PC-3 (cell line): ENCODE measurements around the gene NLGN1. TPM values are rescaled to one million over a fixed set of nuclear protein-coding genes. Genes with fewer than 3 reads are reported as not detected.

Source experiments
- ATAC-seq: fragments of 200-7000 bp; cut with Tn5 transposase; 2 replicates; pipeline ENCODE4 v1.9.1; 2020; ENCODE audit warnings: mild to moderate bottlenecking, moderate library complexity
- BruUV-seq: library from RNA; stranded (reverse); fragments of 400-500 nt; replicated peaks from 2 replicates; lab custom pipeline; 2021; lab: Mats Ljungman, UMichigan
- CTCF ChIA-PET: fragments of 300-600 bp; sonication (Branson Sonifier 250); formaldehyde crosslinking; loops from one replicate; lab custom pipeline; 2022; ENCODE audit warnings: antibody characterized with exemption; lab: Charles Lee
- POLR2A ChIA-PET: fragments of 300-600 bp; sonication (Branson Sonifier 250); formaldehyde crosslinking; loops from one replicate; lab custom pipeline; 2022; ENCODE audit warnings: antibody characterized with exemption; ENCODE audit not compliant: unreplicated experiment; lab: Charles Lee
- DNase-seq: peaks from one replicate; pipeline ENCODE4 v3.0.0-alpha.2; 2015
- H2AFZ ChIP-seq: fragments of 300-600 bp; sonication (generic); 2 replicates; pipeline ENCODE4 v1.6.0; 2016; ENCODE audit warnings: antibody characterized with exemption, low read length
- H3F3A ChIP-seq: fragments of 300-600 bp; sonication (generic); one replicate; pipeline ENCODE4 v1.6.0; 2017; ENCODE audit warnings: antibody characterized with exemption, low read length, control low read depth, mild to moderate bottlenecking; ENCODE audit not compliant: unreplicated experiment
- H3K27ac ChIP-seq: fragments of 300-600 bp; sonication (generic); 2 replicates; pipeline ENCODE4 v1.5.1; 2016; ENCODE audit warnings: mild to moderate bottlenecking, low read length
- H3K27me3 ChIP-seq: fragments of 300-600 bp; sonication (generic); 2 replicates; pipeline ENCODE4 v1.6.1; 2016; ENCODE audit warnings: low read length, mixed read lengths
- H3K36me3 ChIP-seq: fragments of 300-600 bp; sonication (generic); 2 replicates; pipeline ENCODE4 v1.6.1; 2016; ENCODE audit warnings: low read depth, mixed run types, low read length, mixed read lengths
- H3K4me1 ChIP-seq: fragments of 300-600 bp; sonication (generic); 2 replicates; pipeline ENCODE4 v1.5.1; 2016; ENCODE audit warnings: low read length; ENCODE audit not compliant: insufficient read depth
- H3K4me2 ChIP-seq: fragments of 300-600 bp; sonication (generic); 2 replicates; pipeline ENCODE4 v1.6.0; 2016; ENCODE audit warnings: low read length
- H3K4me3 ChIP-seq: fragments of 300-600 bp; sonication (generic); 2 replicates; pipeline ENCODE4 v1.5.1; 2016; ENCODE audit warnings: mild to moderate bottlenecking, low read length, mixed read lengths
- H3K79me2 ChIP-seq: fragments of 300-600 bp; sonication (generic); 2 replicates; pipeline ENCODE4 v1.6.1; 2017; ENCODE audit warnings: low read length, mixed read lengths
- H3K9ac ChIP-seq: fragments of 300-600 bp; sonication (generic); 2 replicates; pipeline ENCODE4 v1.6.0; 2016; ENCODE audit warnings: mild to moderate bottlenecking, low read length
- H3K9me2 ChIP-seq: fragments of 300-600 bp; sonication (generic); replicated peaks from 2 replicates; pipeline ENCODE4 v1.6.1; 2016; ENCODE audit warnings: mixed run types, low read length, mixed read lengths
- H3K9me3 ChIP-seq: fragments of 300-600 bp; sonication (generic); 2 replicates; pipeline ENCODE4 v1.6.1; 2016; ENCODE audit warnings: low read length, mixed read lengths
- H4K20me1 ChIP-seq: fragments of 300-600 bp; sonication (generic); 2 replicates; pipeline ENCODE4 v1.6.1; 2016; ENCODE audit warnings: low read length, mixed read lengths
- CTCF ChIP-seq: fragments of 300-600 bp; sonication (generic); conservative IDR thresholded peaks from 2 replicates; pipeline ENCODE4 v1.5.1; 2017; ENCODE audit warnings: antibody characterized with exemption, low read depth, mild to moderate bottlenecking, low read length
- EZH2 ChIP-seq: fragments of 300-600 bp; sonication (generic); IDR thresholded peaks from one replicate; pipeline ENCODE4 v1.6.1; 2017; ENCODE audit warnings: antibody characterized with exemption, mild to moderate bottlenecking, low read length; ENCODE audit not compliant: unreplicated experiment
- EZH2phosphoT487 ChIP-seq: fragments of 300-600 bp; sonication (generic); IDR thresholded peaks from 2 replicates; pipeline ENCODE4 v1.6.1; 2018; ENCODE audit warnings: mild to moderate bottlenecking, antibody characterized with exemption, low read length, borderline replicate concordance
- intact Hi-C: fragments of 100-400 bp; cut with micrococcal nuclease; formaldehyde crosslinking; loops from 2 replicates; pipeline ENCODE4 v1.9.0; 2023
- total RNA-seq: library from RNA; depleted of rRNA; stranded (reverse); fragments of >200 nt; gene quantifications from 2 replicates; pipeline ENCODE4 v1.2.3, GENCODE V29; 2014

NLGN1 gene
- total RNA-seq, 1 experiment from 2014 or later = 0.77 TPM

- ATAC-seq = no peak
- Histone ChIP-seq H3K27ac (no peak overlapping the region), H4K20me1 (no peaks in the 10 kb centered on the region), H3K9me3 (no peaks in the 10 kb centered on the region), H3K36me3 (no peaks in the 10 kb centered on the region), H3K27me3 (no peaks in the 10 kb centered on the region), H3K9me2 (no peaks in the 10 kb centered on the region), H3K79me2 (no peaks in the 10 kb centered on the region), H3K9ac (no peak overlapping the region), H3K4me2 (no peak overlapping the region), H2AFZ (no peak overlapping the region), H3F3A (no peaks in the 10 kb centered on the region), H3K4me1 (peaks cover 7% of the 10 kb centered on the region), H3K4me3 (no peak overlapping the region)
- no peak for TF ChIP-seq EZH2
- no peak for TF ChIP-seq EZH2phosphoT487
- TF ChIP-seq CTCF = no peak
- intact Hi-C loops = no loop called here
- BruUV-seq = no TSS peak
- ChIA-PET CTCF (no interaction called here), POLR2A (no interaction called here)
- no peak for DNase-seq
Observed at GRCh38 chr3:174132421-174133042, 735.0 kb downstream of the NLGN1 start.

GRCh38 chr3:174146008-174146407 is 748.5 kb downstream of the NLGN1 start:
- Histone ChIP-seq H4K20me1 (no peaks in the 10 kb centered on the region), H3K79me2 (no peaks in the 10 kb centered on the region), H3K9me3 (no peaks in the 10 kb centered on the region), H2AFZ (no peak overlapping the region), H3K4me3 (no peak overlapping the region), H3K27me3 (no peaks in the 10 kb centered on the region), H3K4me1 (no peaks in the 10 kb centered on the region), H3K36me3 (no peaks in the 10 kb centered on the region), H3K9me2 (no peaks in the 10 kb centered on the region), H3K27ac (no peak overlapping the region), H3K9ac (no peak overlapping the region), H3K4me2 (no peak overlapping the region), H3F3A (no peaks in the 10 kb centered on the region)
- no TSS peak for BruUV-seq
- intact Hi-C loops = no loop called here
- DNase-seq = no peak
- POLR2A ChIA-PET = no interaction called here
- CTCF ChIA-PET = no interaction called here
- TF ChIP-seq EZH2 (no peak), EZH2phosphoT487 (no peak), CTCF (no peak)
- ATAC-seq = no peak

- Histone ChIP-seq H3K27me3 (no peaks in the 10 kb centered on the region), H3K9me2 (no peaks in the 10 kb centered on the region), H4K20me1 (no peaks in the 10 kb centered on the region), H3F3A (no peaks in the 10 kb centered on the region), H3K4me3 (no peak overlapping the region), H3K36me3 (no peaks in the 10 kb centered on the region), H3K9me3 (no peaks in the 10 kb centered on the region), H3K9ac (no peak overlapping the region), H2AFZ (no peak overlapping the region), H3K4me2 (no peak overlapping the region), H3K79me2 (no peaks in the 10 kb centered on the region), H3K27ac (no peak overlapping the region), H3K4me1 (no peaks in the 10 kb centered on the region)
- ChIA-PET POLR2A (no interaction called here), CTCF (no interaction called here)
- ATAC-seq (no peak), DNase-seq (no peak)
- no peak for TF ChIP-seq EZH2phosphoT487
- no peak for TF ChIP-seq EZH2
- no peak for TF ChIP-seq CTCF
- intact Hi-C loops = no loop called here
- no TSS peak for BruUV-seq
Observed at GRCh38 chr3:174147798-174148197, 750.3 kb downstream of the NLGN1 start.
